HG02973 (cell line): ENCODE measurements around the gene C10orf90.

ENCODE experiments used
- ATAC-seq: cut with Tn5 transposase; IDR thresholded peaks from one replicate; pipeline ENCODE4 v1.9.1; 2021; ENCODE audit warnings: moderate library complexity; ENCODE audit not compliant: unreplicated experiment

Gene C10orf90

DNA sequence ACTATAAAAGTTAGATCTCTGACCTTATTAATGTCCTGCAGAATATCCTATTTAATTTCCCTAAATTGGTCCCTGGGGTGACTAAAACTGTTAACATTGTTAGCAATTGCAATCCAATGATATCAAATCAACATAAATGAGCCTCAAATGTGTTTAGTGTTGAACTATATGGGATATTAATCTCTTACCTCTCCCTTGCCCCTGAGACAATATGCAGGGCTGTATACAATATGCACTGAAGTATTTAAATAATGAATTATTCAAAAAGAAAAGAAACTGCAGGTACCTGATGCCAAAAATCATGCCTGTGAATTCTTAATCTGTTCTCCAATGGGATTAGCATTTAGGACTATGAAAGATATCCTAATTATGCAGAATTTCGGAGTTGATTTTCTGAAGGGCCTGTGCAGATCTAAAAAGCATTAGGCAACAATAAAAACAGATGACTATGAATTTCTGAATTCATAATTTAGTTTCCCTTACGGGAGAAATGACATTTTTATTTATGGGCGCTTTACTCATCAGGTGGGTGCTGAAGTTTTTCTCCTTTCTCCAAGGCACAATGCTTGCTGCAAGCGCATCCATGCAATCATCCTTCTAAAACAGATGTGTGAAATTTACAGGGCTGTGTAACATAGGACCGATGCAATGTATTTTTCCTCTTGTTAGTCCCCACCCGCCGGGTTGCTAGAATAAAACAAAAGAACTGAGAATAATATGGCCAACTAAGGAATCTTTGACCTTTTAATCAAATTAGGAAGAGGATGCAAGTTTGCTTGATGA, 5.4 kb upstream of the C10orf90 start:
- ATAC-seq = no peak

- no peak for ATAC-seq
Measured at GRCh38 chr10:126674741-126675515, 4.4 kb upstream of the C10orf90 start.

DNA sequence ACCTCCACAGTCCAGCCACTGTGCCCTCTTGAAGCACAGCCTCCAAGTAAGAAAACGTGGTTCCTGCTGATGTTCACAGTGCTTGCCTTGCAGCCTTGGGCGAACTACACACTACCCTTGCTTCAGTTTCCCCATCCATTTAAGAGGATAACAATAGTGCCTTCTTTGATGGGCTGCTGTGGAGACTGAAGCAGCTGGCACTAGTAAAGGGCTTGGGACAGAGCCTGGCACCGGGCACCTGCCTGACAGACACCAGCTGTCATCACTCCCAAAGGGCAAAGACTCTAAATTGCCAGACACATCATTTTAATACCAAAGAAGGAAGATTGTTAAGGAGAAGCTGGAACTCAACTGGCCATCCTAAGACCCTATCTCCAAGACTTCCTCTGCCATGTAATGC, 3.1 kb upstream of the C10orf90 start:
- ATAC-seq = no peak

DNA sequence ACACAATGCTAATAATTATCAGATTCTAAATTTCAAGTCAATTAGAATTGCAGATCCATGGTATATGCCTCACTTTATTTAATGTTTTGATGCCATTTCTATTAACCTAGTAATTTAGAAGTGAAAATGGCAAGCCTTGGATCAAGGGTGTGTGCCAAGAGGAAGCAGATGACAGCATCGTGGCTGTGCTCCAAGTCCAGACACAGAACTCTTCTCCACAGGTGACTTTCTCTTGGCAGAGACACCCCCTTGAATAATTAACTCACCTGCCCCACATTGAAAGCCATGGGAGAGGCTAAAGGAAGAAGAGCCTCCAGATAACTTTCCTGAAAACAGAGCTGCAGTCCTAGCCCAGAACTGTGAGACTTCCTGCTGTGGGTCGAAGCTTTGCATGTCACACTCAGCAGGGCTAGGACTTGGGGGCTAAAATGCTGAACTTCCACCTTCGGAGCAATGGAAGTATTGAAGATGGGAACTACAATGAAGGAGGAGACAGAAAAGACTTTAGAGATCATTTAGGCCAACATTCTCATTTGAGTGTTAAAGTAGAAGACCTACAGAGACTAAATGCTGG, 996 bp upstream of the C10orf90 start:
- no peak for ATAC-seq

DNA sequence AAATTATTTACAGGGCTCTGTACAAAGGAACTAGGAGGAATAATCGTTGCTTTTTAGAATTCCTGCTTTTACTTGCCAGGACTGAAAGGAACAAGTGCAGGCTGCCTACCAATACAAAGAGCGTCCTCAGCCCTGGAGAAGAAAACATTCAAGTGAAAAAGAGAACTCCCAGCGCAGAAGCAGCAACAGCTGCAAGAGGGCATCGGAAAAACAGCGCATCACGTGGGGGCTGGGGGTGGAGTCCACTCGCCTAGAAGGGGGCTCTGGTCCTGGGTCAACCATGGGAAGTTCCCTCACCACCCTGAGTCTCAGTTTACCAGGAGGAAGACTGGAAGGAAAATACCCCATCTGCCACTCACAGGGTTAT, 385 bp upstream of the C10orf90 start:
- no peak for ATAC-seq

GRCh38 chr10:126669168-126669567, 1.3 kb downstream of the C10orf90 start:
- no peak for ATAC-seq

DNA sequence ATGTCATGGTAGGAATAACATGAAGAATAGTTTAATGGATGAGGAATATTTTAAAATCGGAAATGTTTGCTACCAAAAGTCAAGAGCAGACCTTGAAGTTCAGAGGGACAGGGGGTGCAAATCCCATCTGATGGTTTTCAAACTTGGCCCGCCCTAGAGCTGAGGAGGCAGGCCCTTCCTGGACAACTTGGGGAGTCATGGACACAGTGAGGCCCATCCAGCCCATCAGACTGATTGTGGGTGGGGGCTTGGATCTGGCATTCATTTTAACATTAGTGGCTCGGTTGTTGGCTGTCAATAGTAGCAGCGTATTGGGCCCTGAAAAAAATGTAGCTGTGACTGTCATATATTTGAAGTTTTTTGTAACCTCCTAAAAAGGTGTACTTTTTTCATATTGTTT, 2.0 kb downstream of the C10orf90 start:
- no peak for ATAC-seq

GRCh38 chr10:126667568-126667967, 2.9 kb downstream of the C10orf90 start:
- no peak for ATAC-seq

- ATAC-seq = no peak
Measured at GRCh38 chr10:126665207-126665606, 5.3 kb downstream of the C10orf90 start.

GRCh38 chr10:126663880-126664279, 6.6 kb downstream of the C10orf90 start:
- no peak for ATAC-seq

- ATAC-seq = no peak
Measured at GRCh38 chr10:126663328-126663727, 7.2 kb downstream of the C10orf90 start.

- no peak for ATAC-seq
Measured at GRCh38 chr10:126661841-126662515, 8.5 kb downstream of the C10orf90 start.

DNA sequence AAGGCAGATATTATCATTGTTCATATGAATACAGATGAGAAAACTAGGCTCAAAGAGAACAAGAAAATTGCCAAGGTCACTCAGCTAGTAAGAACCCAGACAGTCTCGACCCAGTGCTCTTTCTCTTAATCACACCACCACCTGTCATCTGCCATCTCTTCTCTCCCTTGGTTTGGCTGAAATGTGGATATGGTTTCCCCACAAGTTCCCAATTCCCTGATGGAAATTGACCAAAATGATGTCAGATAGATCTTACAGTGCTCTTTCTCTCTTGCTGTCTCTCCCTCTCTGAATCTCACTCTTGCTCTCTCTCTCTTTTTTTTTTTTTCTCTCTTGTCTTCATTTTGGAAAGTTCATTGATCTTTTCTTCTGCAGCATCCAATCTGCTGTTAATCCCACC, 9.1 kb downstream of the C10orf90 start:
- ATAC-seq = no peak

DNA sequence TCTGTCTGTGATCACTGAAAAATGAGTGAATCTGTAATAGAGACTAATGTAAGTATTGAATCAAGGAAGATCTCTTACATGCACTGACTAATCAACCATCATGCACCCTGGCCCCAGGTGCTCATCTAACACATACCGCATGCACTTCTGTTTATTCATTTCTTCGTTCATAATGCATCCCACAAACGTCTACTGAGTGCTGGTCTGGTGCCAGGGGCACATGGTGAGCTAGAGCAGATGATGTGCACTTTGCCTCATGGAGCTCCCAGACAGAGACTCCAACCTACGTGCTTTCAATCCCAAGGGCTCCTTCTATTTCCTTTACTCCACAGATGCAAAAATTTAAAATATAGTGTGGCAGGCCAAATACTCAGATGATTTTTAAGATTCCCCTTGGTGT, 10.7 kb downstream of the C10orf90 start:
- ATAC-seq = no peak

GRCh38 chr10:126658928-126659327, 11.6 kb downstream of the C10orf90 start:
- no peak for ATAC-seq

DNA sequence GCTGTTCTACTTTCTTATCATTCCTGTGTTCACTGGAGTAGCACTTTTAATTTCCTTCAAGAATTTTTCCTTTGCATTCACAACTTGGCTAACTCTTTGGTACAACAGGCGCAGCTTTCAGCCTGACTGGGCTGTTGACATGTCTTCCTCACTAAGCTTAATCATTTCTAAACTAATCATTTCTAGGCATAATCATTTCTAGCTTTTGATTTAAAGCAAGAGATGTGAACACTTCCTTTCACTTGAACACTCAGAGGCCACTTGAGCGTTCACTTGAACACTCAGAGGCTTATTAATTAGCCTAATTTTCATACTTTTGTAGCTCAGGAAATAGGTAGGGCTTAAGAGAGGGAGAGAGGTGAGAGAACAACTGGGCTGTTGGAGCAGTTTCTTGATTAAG, 15.9 kb downstream of the C10orf90 start:
- ATAC-seq = no peak

- no peak for ATAC-seq
Measured at GRCh38 chr10:126651467-126651866, 19.0 kb downstream of the C10orf90 start.

- ATAC-seq = no peak
Measured at GRCh38 chr10:126650161-126650560, 20.3 kb downstream of the C10orf90 start.

- ATAC-seq = no peak
Measured at GRCh38 chr10:126647116-126647515, 23.4 kb downstream of the C10orf90 start.

DNA sequence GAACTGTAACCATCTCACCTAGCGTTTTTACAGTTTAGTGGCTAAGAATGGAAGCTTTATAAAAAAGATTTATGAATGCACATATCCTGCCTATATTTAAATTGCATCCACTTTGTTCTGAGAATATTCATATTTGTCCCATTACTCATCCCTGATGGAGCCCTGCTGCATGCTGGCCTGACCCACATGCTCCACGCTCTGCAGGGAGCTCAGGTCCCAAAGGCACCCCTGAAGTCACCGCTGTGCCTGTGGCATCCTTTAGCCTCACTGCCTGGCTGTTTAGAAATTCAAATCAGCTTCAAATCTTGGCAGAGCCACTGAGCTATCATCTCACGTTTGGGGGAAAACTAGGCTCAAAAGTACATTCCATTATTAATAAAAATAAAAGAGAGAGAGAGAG, 24.4 kb downstream of the C10orf90 start:
- ATAC-seq = no peak

GRCh38 chr10:126640401-126640800, 30.1 kb downstream of the C10orf90 start:
- ATAC-seq = no peak

- ATAC-seq = no peak
Measured at GRCh38 chr10:126639084-126639483, 31.4 kb downstream of the C10orf90 start.
